ENCODE results near the gene PIAS2.

PIAS2 gene

GRCh38 chr18:46859855-46860254 is 57.5 kb downstream of the PIAS2 start:
- H3K36me3 ChIP-seq (replicated peaks; ENCODE audit: low read depth, low read length), result peaks cover 40% of the 10 kb centered on the region
- H3K9me3 ChIP-seq (ENCODE audit: insufficient read depth, low read length), result no peaks in the 10 kb centered on the region
- peaks cover 20% of the 10 kb centered on the region for H3K4me1 ChIP-seq (ENCODE audit: low read length)
- H3K27me3 ChIP-seq (ENCODE audit: low read depth, low read length), result no peaks in the 10 kb centered on the region
- H3K4me3 ChIP-seq (ENCODE audit: low read length), result peak overlapping the region; percentile 2; the same call in 1 of the 2 replicates
- no peak overlapping the region for H3K9ac ChIP-seq (ENCODE audit: low read length)
- H4K20me1 ChIP-seq (ENCODE audit: insufficient read depth, low read length), result peaks cover 47% of the 10 kb centered on the region
- H3K4me2 ChIP-seq (ENCODE audit: low read length), result peak overlapping the region; percentile 45
- TF ChIP-seq CTCF (IDR thresholded peaks at IDR 0.05; ENCODE audit: low read depth, low read length), result no peak
- TF ChIP-seq EZH2phosphoT487 (IDR thresholded peaks at IDR 0.05; ENCODE audit: low read depth), result no peak
- no peak overlapping the region for H2AFZ ChIP-seq (ENCODE audit: low read depth, low read length)
- peaks cover 40% of the 10 kb centered on the region for H3K79me2 ChIP-seq (ENCODE audit: low read length)
- peak overlapping the region; percentile 32 for H3K27ac ChIP-seq (ENCODE audit: low read length)

- peaks cover 46% of the 10 kb centered on the region for H3K36me3 ChIP-seq (replicated peaks; ENCODE audit: low read depth, low read length)
- peaks cover 33% of the 10 kb centered on the region for H3K79me2 ChIP-seq (ENCODE audit: low read length)
- TF ChIP-seq CTCF (IDR thresholded peaks at IDR 0.05; ENCODE audit: low read depth, low read length) (no peak), EZH2phosphoT487 (IDR thresholded peaks at IDR 0.05; ENCODE audit: low read depth) (no peak)
These were observed 59.0 kb downstream of the PIAS2 start for GRCh38 chr18:46858290-46858689.

GRCh38 chr18:46856973-46857372 is 60.3 kb downstream of the PIAS2 start:
- H3K27me3 ChIP-seq (ENCODE audit: low read depth, low read length), result no peaks in the 10 kb centered on the region
- H3K36me3 ChIP-seq (replicated peaks; ENCODE audit: low read depth, low read length), result peaks cover 51% of the 10 kb centered on the region
- H2AFZ ChIP-seq (ENCODE audit: low read depth, low read length), result no peak overlapping the region
- H3K9me3 ChIP-seq (ENCODE audit: insufficient read depth, low read length), result no peaks in the 10 kb centered on the region
- TF ChIP-seq CTCF (IDR thresholded peaks at IDR 0.05; ENCODE audit: low read depth, low read length), result no peak
- no peak for TF ChIP-seq EZH2phosphoT487 (IDR thresholded peaks at IDR 0.05; ENCODE audit: low read depth)
- no peak overlapping the region for H3K4me2 ChIP-seq (ENCODE audit: low read length)
- peaks cover 20% of the 10 kb centered on the region for H3K4me1 ChIP-seq (ENCODE audit: low read length)
- no peak overlapping the region for H3K4me3 ChIP-seq (ENCODE audit: low read length)
- no peak overlapping the region for H3K9ac ChIP-seq (ENCODE audit: low read length)
- peaks cover 33% of the 10 kb centered on the region for H3K79me2 ChIP-seq (ENCODE audit: low read length)
- no peak overlapping the region for H3K27ac ChIP-seq (ENCODE audit: low read length)
- H4K20me1 ChIP-seq (ENCODE audit: insufficient read depth, low read length), result peaks cover 47% of the 10 kb centered on the region

More at GRCh38 chr18:46858290-46858689, 59.0 kb downstream of the PIAS2 start:
- Histone ChIP-seq H3K4me2 (ENCODE audit: low read length) (no peak overlapping the region), H4K20me1 (ENCODE audit: insufficient read depth, low read length) (peaks cover 47% of the 10 kb centered on the region), H2AFZ (ENCODE audit: low read depth, low read length) (no peak overlapping the region), H3K27me3 (ENCODE audit: low read depth, low read length) (no peaks in the 10 kb centered on the region), H3K9me3 (ENCODE audit: insufficient read depth, low read length) (no peaks in the 10 kb centered on the region), H3K4me3 (ENCODE audit: low read length) (no peak overlapping the region), H3K27ac (ENCODE audit: low read length) (no peak overlapping the region), H3K4me1 (ENCODE audit: low read length) (peaks cover 20% of the 10 kb centered on the region), H3K9ac (ENCODE audit: low read length) (no peak overlapping the region)

- no peak overlapping the region for H3K27ac ChIP-seq (ENCODE audit: low read length)
- no peak overlapping the region for H3K4me2 ChIP-seq (ENCODE audit: low read length)
- peaks cover 4% of the 10 kb centered on the region; the same call in 1 of the 2 replicates for H3K79me2 ChIP-seq (ENCODE audit: low read length)
These were observed 68.3 kb downstream of the PIAS2 start for GRCh38 chr18:46849007-46849406.

More at GRCh38 chr18:46849007-46849406, 68.3 kb downstream of the PIAS2 start:
- no peak overlapping the region for H3K9ac ChIP-seq (ENCODE audit: low read length)
- no peaks in the 10 kb centered on the region for H3K9me3 ChIP-seq (ENCODE audit: insufficient read depth, low read length)
- peaks cover 14% of the 10 kb centered on the region for H3K36me3 ChIP-seq (replicated peaks; ENCODE audit: low read depth, low read length)
- no peak overlapping the region for H2AFZ ChIP-seq (ENCODE audit: low read depth, low read length)
- peaks cover 4% of the 10 kb centered on the region for H3K4me1 ChIP-seq (ENCODE audit: low read length)
- no peaks in the 10 kb centered on the region for H3K27me3 ChIP-seq (ENCODE audit: low read depth, low read length)
- TF ChIP-seq EZH2phosphoT487 (IDR thresholded peaks at IDR 0.05; ENCODE audit: low read depth) (no peak), CTCF (IDR thresholded peaks at IDR 0.05; ENCODE audit: low read depth, low read length) (no peak)
- H3K4me3 ChIP-seq (ENCODE audit: low read length), result no peak overlapping the region
- peaks cover 20% of the 10 kb centered on the region; the same call in 1 of the 2 replicates for H4K20me1 ChIP-seq (ENCODE audit: insufficient read depth, low read length)
